Measurements from ENCODE around the gene DRG2. TPM values are rescaled to one million over a fixed set of nuclear protein-coding genes. Genes with fewer than 3 reads are reported as not detected.

The DRG2 gene
- total RNA-seq, 1 experiment from 2014 or later = 44.2 TPM

- DNase-seq (ENCODE audit: low read depth, low spot score) = no peak
- in situ Hi-C loops (cut with HindIII; ENCODE audit: low pct_unique_long_range_greater_than_20kb, low sequenced_read_pairs) = no loop called here
Observed at GRCh38 chr17:18107971-18108370, 20.2 kb downstream of the DRG2 start.

DNA sequence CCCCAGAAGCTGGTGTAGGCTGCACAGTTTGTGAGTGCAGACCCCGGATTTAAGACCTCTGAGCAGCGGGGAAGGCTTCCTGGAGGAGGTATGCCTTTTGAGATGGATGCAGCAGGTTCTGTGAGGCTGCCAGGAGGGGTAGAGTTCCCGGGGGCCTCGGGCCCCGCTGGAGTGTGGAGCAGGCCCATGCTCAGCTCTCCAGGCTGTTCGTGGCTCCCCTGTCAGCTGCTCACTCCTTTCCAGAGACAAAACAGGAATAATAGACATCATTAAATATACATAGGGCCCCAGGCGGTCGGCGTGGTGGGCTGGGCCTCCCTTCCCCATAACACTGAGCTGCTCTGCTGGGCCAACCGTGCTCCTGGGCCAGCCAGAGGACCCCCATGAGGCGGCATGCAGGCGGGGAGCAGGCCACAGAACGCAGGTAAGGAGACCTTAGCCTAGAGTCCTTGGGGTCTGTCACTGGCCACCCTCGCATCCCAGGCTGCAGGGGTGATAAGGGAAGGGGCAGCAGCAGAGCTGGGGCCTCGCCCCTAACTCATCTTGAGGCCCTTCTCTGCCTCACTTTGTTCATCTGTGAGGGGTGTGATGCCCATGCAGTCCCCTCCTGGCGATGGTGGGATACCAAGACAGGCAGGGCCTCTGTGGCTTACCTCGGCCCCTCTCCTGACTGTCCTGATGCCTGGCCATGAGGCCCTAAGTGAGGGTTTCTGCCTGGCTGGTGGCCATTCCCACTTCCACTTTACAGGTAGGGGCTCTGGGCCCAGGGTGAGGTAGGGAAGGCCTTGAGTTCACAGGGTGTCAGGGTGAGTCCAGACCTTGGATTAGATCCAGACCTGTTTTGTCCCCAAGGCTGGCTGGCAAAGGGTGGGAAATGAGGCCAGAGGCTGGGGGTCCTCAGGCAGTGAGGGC, 20.9 kb downstream of the DRG2 start, which contains the start of gene MYO15A:
TSS of gene MYO15A (plus strand) at position 356 of the 912 bp plus-strand sequence. CDS start 10,045 bp downstream, outside the sequence.
- DNase-seq (ENCODE audit: low read depth, low spot score) = no peak
- in situ Hi-C loops (cut with HindIII; ENCODE audit: low pct_unique_long_range_greater_than_20kb, low sequenced_read_pairs) = no loop called here

GRCh38 chr17:18109935-18110485, 22.3 kb downstream of the DRG2 start:
- no peak for DNase-seq (ENCODE audit: low read depth, low spot score)
- in situ Hi-C loops (cut with HindIII; ENCODE audit: low pct_unique_long_range_greater_than_20kb, low sequenced_read_pairs) = no loop called here

- in situ Hi-C loops (cut with HindIII; ENCODE audit: low pct_unique_long_range_greater_than_20kb, low sequenced_read_pairs) = no loop called here
- DNase-seq (ENCODE audit: low read depth, low spot score) = no peak
Observed at GRCh38 chr17:18110636-18111145, 22.9 kb downstream of the DRG2 start.

GRCh38 chr17:18111330-18111971, 23.7 kb downstream of the DRG2 start:
- in situ Hi-C loops (cut with HindIII; ENCODE audit: low pct_unique_long_range_greater_than_20kb, low sequenced_read_pairs) = no loop called here
- DNase-seq (ENCODE audit: low read depth, low spot score) = no peak

GRCh38 chr17:18115517-18115916, 27.8 kb downstream of the DRG2 start:
- in situ Hi-C loops (cut with HindIII; ENCODE audit: low pct_unique_long_range_greater_than_20kb, low sequenced_read_pairs) = no loop called here
- DNase-seq (ENCODE audit: low read depth, low spot score) = no peak

GRCh38 chr17:18116078-18116477, 28.3 kb downstream of the DRG2 start:
- no peak for DNase-seq (ENCODE audit: low read depth, low spot score)
- in situ Hi-C loops (cut with HindIII; ENCODE audit: low pct_unique_long_range_greater_than_20kb, low sequenced_read_pairs) = no loop called here

GRCh38 chr17:18117533-18117932, 29.8 kb downstream of the DRG2 start:
- no peak for DNase-seq (ENCODE audit: low read depth, low spot score)
- in situ Hi-C loops (cut with HindIII; ENCODE audit: low pct_unique_long_range_greater_than_20kb, low sequenced_read_pairs) = no loop called here

GRCh38 chr17:18117982-18118975, 30.5 kb downstream of the DRG2 start:
- in situ Hi-C loops (cut with HindIII; ENCODE audit: low pct_unique_long_range_greater_than_20kb, low sequenced_read_pairs) = no loop called here
- DNase-seq (ENCODE audit: low read depth, low spot score) = no peak

DNA sequence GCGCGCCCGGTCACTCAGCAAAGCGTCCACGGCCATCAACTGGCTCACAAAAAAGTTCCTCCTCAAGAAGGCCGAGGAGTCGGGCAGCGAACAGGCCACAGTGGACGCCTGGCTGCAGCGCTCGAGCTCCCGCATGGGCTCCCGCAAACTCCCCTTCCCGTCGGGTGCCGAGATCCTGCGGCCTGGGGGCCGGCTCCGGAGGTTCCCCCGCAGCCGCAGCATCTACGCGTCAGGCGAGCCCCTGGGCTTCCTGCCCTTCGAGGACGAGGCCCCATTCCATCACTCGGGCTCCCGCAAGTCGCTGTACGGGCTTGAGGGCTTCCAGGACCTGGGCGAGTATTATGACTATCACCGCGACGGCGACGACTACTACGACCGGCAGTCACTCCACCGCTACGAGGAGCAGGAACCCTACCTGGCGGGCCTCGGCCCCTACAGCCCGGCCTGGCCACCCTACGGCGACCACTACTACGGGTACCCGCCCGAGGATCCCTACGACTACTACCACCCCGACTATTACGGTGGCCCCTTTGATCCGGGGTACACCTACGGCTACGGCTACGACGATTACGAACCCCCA, 31.5 kb downstream of the DRG2 start:
- no peak for DNase-seq (ENCODE audit: low read depth, low spot score)
- in situ Hi-C loops (cut with HindIII; ENCODE audit: low pct_unique_long_range_greater_than_20kb, low sequenced_read_pairs) = no loop called here

DNA sequence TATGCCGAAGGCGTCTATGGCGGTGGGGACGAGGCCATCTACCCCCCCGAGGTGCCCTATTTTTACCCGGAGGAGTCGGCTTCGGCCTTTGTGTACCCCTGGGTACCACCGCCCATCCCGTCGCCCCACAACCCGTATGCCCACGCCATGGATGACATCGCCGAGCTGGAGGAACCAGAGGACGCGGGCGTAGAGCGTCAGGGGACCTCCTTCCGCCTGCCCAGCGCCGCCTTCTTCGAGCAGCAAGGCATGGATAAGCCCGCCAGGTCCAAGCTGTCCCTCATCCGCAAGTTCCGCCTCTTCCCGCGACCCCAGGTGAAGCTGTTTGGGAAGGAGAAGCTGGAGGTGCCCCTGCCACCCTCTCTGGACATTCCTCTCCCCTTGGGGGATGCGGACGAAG, 32.2 kb downstream of the DRG2 start:
- in situ Hi-C loops (cut with HindIII; ENCODE audit: low pct_unique_long_range_greater_than_20kb, low sequenced_read_pairs) = no loop called here
- no peak for DNase-seq (ENCODE audit: low read depth, low spot score)

DNA sequence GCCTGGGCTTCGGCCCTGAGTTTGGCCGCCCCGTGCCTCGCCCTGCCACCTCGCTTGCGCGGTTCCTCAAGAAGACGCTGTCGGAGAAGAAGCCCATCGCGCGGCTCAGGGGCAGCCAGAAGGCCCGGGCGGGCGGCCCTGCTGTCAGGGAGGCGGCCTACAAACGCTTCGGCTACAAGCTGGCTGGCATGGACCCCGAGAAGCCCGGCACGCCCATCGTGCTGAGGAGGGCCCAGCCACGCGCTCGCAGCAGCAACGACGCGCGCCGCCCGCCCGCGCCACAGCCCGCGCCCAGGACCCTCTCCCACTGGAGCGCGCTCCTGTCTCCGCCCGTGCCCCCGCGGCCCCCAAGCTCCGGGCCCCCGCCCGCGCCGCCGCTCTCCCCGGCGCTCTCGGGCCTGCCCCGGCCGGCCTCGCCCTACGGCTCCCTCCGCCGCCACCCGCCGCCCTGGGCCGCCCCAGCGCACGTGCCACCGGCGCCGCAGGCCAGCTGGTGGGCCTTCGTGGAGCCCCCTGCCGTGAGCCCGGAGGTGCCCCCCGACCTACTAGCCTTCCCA, 32.8 kb downstream of the DRG2 start:
- no peak for DNase-seq (ENCODE audit: low read depth, low spot score)
- in situ Hi-C loops (cut with HindIII; ENCODE audit: low pct_unique_long_range_greater_than_20kb, low sequenced_read_pairs) = no loop called here

- in situ Hi-C loops (cut with HindIII; ENCODE audit: low pct_unique_long_range_greater_than_20kb, low sequenced_read_pairs) = no loop called here
Observed at GRCh38 chr17:18121144-18121910, 33.6 kb downstream of the DRG2 start.

DNA sequence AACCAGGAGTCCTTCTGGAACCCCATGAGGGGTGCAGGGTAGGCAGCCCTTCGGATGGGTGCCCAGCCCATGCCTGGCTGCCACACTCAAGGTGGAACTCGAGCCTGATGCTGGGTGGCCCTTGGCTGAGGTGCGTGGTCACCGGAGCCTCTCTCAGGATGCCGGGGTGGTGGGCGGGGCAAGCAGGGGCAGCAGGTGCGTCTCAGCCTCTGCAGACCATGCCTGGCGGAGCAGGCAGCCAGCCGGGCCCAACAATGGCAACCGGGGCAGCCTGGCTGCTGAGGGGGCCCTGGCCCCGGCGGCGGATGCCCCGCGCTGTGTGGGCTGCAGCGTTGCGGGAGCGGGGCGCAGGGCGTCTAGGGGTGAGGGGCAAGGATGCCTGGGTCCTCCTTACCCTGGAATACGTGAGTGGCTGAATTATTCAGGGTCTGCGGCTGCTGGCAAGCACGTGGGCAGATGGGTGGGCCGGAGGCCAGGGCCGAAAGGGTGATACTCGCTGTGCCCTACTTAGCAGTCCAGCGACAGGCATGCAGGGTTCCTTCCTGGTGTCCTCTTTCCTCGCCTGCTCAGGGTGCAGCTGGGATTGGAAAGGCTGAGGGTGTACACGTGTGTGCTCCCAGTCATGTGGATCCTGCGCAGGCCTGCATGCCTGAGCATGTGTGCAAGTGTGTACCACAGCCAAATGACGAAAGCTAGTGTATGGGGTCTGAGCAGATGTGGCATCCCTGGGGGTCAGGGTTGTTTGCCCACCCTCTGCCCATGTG, 35.4 kb downstream of the DRG2 start:
- in situ Hi-C loops (cut with HindIII; ENCODE audit: low pct_unique_long_range_greater_than_20kb, low sequenced_read_pairs) = no loop called here
- no peak for DNase-seq (ENCODE audit: low read depth, low spot score)

More at GRCh38 chr17:18121144-18121910, 33.6 kb downstream of the DRG2 start:
- DNase-seq (ENCODE audit: low read depth, low spot score) = no peak

DNA sequence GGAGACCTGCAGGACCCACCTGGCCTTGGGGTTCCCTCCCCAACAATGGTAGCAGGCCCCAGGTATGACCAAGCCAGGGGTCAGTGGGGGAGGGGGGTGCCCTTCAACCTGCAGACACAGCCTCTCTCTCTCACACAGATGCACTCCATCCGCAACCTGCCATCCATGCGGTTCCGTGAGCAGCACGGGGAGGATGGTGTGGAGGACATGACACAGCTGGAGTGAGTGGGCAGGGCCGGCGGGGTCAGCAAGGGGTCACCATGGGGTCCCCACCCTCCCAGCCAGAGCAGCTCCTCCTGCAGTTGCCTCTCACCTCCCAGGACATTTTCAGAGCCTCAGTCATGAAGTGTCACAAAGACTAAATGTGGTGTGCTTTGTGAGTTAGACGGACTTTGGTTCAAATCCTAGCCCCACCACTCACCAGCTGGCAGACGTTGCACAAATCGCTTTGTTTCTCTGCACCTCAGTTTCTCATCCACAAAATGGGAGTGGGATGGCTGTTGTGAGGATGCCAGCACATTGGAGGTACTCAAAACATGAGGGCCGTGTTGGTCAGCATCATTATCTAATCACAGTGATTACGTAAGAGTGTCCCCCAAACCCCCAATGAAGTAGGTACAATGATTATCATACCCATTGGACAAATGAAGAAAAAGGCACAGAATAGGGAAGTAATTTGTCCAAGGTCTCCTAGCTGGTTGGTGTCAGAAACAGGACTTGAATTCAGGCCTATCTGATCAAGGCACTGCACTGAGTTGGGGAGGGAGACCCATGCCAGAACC, 36.8 kb downstream of the DRG2 start:
- no peak for DNase-seq (ENCODE audit: low read depth, low spot score)
- in situ Hi-C loops (cut with HindIII; ENCODE audit: low pct_unique_long_range_greater_than_20kb, low sequenced_read_pairs) = no loop called here
